Kidney (tissue), 14 donors: ENCODE data around the gene CHDH. TPM values are rescaled to one million over a fixed set of nuclear protein-coding genes. Genes with fewer than 3 reads are reported as not detected.

Experiments used
- DNase-seq, 5 donors: peaks; one replicate each; pipeline ENCODE4 v3.0.0-alpha.2; 2013 to 2020
- FAIRE-seq: peaks from 2 replicates; lab custom pipeline; 2012; peaks lifted over from hg19 to GRCh38; lab: Jason Lieb, UNC
- H3K27ac ChIP-seq, 2 donors: one replicate each; pipeline ENCODE4 v1.7.0; 2013; ENCODE audit warnings: low read depth in 2 of 2, low read length in 2 of 2, inconsistent platforms in 1 of 2
- H3K27me3 ChIP-seq: one replicate; pipeline ENCODE4 v1.7.1; 2013; ENCODE audit warnings: low read length, inconsistent platforms; ENCODE audit not compliant: control insufficient read depth, insufficient read depth
- H3K36me3 ChIP-seq, 3 donors: one replicate each; pipeline versions ENCODE4 v1.7.0 to v1.7.1; 2013; ENCODE audit warnings: low read length in 3 of 3, control low read depth in 1 of 3, inconsistent platforms in 1 of 3; ENCODE audit not compliant: insufficient read depth in 3 of 3, control insufficient read depth in 2 of 3
- H3K4me1 ChIP-seq, 3 donors: one replicate each; pipeline versions ENCODE4 v1.7.0 to v1.7.1; 2013; ENCODE audit warnings: low read length in 3 of 3, inconsistent platforms in 1 of 3, low read depth in 1 of 3; ENCODE audit not compliant: control insufficient read depth in 2 of 3, insufficient read depth in 2 of 3
- H3K4me3 ChIP-seq, 3 donors: one replicate each; pipeline versions ENCODE4 v1.7.0 to v1.8.1; 2013; ENCODE audit warnings: low read length in 3 of 3, control low read depth in 1 of 3, inconsistent platforms in 1 of 3
- H3K9ac ChIP-seq, 3 donors: one replicate each; pipeline versions ENCODE4 v1.7.0 to v1.7.1; 2013; ENCODE audit warnings: low read length in 3 of 3, control low read depth in 1 of 3, inconsistent platforms in 1 of 3
- H3K9me3 ChIP-seq, 3 donors: one replicate each; pipeline versions ENCODE4 v1.7.0 to v1.7.1; 2013; ENCODE audit warnings: low read length in 3 of 3, control low read depth in 1 of 3, inconsistent platforms in 1 of 3; ENCODE audit not compliant: control insufficient read depth in 2 of 3, insufficient read depth in 1 of 3
- intact Hi-C: fragments of 100-400 bp; cut with DNase I; formaldehyde crosslinking; loops from one replicate; pipeline ENCODE4 v1.11.1; 2022
- polyA plus RNA-seq: library from polyadenylated mRNA; stranded (reverse); fragments of 350-450 nt; fragmentation: Illumina TruSeq; extraction: RNeasy Lipid Tissue Mini Kit (QIAGEN cat#74804); gene quantifications from one replicate; pipeline ENCODE4 v1.2.3, GENCODE V29; 2014; ENCODE audit warnings: low read depth, low replicate concordance; ENCODE audit not compliant: insufficient read depth
- total RNA-seq: library from RNA; stranded (reverse); fragmentation: NEBNext Ultra II Directional; extraction: Animal tissue kit (Norgen Biotek cat#: 25700); gene quantifications from one replicate; pipeline ENCODE4 v1.2.1, GENCODE V29; 2021
- TF ChIP-seq, protein P1 (sequence below): IDR thresholded peaks from 3 replicates; pipeline ENCODE4 v1.5.1; 2012; ENCODE audit warnings: mild to moderate bottlenecking, moderate library complexity, borderline replicate concordance; ENCODE audit not compliant: insufficient read depth; ENCODE audit errors: extremely low read depth
- donor health status: control.
- donor health status: control.
- donor health status: control.
- donor health status: control.
- donor health status: control.
- donor health status: DM: yes; HTN: yes; CAD: no.
- donor health status: Normal renal cell carcinoma (clear cell type).

Gene CHDH
- total and polyA plus RNA-seq, 2 donors from 2014 or later: 26.5 to 33.4 TPM

DNA sequence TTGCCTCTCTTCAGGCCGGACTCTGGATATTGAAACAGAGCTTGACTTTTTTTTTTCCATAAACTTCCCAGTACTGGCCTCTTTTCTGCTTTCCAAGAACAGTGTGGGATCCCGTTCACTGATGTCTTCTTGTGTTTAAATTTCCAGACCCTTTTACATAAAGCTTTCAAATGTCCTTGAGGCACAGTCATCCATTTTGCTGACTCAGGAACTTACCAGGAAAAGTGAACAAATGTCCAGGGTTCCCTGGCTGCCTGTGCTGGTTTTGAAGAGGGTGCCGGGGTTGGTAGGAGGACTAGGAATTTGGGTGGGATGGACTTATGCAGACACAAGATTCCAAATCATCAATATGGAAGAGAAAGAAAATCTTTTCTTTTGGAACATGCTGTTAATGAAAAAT lies 68.1 kb downstream of the CHDH start:
- FAIRE-seq (no peak), DNase-seq (no peak)
- H3K27ac ChIP-seq: no peak overlapping the region
- intact Hi-C loops: no loop called here
- H3K4me3 ChIP-seq: no peak overlapping the region
- TF ChIP-seq, protein P1, sequence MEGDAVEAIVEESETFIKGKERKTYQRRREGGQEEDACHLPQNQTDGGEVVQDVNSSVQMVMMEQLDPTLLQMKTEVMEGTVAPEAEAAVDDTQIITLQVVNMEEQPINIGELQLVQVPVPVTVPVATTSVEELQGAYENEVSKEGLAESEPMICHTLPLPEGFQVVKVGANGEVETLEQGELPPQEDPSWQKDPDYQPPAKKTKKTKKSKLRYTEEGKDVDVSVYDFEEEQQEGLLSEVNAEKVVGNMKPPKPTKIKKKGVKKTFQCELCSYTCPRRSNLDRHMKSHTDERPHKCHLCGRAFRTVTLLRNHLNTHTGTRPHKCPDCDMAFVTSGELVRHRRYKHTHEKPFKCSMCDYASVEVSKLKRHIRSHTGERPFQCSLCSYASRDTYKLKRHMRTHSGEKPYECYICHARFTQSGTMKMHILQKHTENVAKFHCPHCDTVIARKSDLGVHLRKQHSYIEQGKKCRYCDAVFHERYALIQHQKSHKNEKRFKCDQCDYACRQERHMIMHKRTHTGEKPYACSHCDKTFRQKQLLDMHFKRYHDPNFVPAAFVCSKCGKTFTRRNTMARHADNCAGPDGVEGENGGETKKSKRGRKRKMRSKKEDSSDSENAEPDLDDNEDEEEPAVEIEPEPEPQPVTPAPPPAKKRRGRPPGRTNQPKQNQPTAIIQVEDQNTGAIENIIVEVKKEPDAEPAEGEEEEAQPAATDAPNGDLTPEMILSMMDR: no peak
- H3K27me3 ChIP-seq: no peaks in the 10 kb centered on the region
- no peak overlapping the region for H3K9ac ChIP-seq
- no peaks in the 10 kb centered on the region for H3K36me3 ChIP-seq
- no peaks in the 10 kb centered on the region for H3K9me3 ChIP-seq
- no peaks in the 10 kb centered on the region for H3K4me1 ChIP-seq

DNA sequence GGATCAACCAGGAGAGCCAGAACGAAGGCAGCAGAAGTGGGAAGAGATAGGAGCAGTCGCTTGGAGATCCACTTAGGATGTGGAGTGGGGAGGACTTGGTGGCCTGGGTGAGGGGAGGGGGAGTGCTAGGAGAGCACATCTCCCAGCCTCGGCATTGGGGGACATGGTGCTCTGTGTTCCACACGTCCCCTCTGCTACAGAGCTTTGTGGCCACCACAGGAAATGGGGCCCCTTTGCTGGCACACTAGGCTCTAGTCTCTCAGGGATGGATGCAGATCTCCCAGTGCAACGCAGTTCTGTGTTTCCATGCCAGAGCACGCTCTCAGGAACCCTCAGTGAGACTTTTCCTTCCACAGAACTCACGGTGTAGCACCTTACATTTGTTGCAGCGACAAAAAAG lies 68.8 kb downstream of the CHDH start:
- Histone ChIP-seq H3K9me3 (no peaks in the 10 kb centered on the region), H3K4me3 (no peak overlapping the region), H3K4me1 (no peaks in the 10 kb centered on the region), H3K27ac (no peak overlapping the region), H3K36me3 (no peaks in the 10 kb centered on the region), H3K9ac (no peak overlapping the region), H3K27me3 (no peaks in the 10 kb centered on the region)
- DNase-seq (no peak), FAIRE-seq (no peak)
- TF ChIP-seq, protein P1: no peak
- intact Hi-C loops: no loop called here

DNA sequence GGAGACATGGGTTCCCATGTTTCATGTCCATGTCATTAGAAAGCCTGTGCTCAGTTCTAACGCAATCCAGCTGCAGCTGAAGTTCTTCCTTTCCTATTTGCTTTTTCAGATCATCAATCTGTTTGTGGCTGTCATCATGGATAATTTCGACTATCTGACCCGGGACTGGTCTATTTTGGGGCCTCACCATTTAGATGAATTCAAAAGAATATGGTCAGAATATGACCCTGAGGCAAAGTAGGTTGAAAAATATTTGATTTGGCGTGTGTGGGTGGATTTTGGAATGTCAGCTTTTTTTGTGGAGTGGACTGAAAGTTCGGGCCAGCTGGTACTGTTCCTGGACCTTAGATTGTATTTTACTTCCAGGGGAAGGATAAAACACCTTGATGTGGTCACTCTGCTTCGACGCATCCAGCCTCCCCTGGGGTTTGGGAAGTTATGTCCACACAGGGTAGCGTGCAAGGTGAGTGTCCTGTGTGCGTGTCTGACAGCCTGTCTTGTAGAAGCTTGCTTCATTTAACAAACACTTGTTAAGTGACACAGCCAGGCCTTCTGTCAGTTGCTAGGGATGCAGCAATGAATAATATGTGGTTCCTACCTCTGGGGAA lies 69.6 kb downstream of the CHDH start:
- Histone ChIP-seq H3K9ac (no peak overlapping the region), H3K4me1 (no peaks in the 10 kb centered on the region), H3K4me3 (no peak overlapping the region), H3K27ac (no peak overlapping the region), H3K27me3 (no peaks in the 10 kb centered on the region), H3K9me3 (no peaks in the 10 kb centered on the region), H3K36me3 (no peaks in the 10 kb centered on the region)
- peak in 2 of 5 donors; percentile 17 to 30 for DNase-seq
- intact Hi-C loops: no loop called here
- TF ChIP-seq, protein P1: no peak
- FAIRE-seq: no peak

DNA sequence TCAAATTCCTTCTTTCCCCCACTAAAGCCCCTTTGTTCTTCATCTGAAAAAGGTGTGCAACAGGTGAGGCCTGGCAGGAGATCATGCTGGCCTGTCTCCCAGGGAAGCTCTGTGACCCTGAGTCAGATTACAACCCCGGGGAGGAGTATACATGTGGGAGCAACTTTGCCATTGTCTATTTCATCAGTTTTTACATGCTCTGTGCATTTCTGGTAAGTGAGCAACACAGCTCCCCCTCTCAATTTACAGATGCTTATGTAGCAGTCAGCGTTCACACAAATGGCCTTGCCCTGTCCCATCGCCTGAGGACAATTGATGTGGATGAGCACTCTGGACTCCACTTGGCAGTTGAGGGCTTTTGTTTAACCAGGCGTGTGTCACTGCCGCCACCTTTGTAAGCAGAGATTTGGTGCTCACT lies 70.4 kb downstream of the CHDH start:
- no peak overlapping the region for H3K27ac ChIP-seq
- FAIRE-seq: no peak
- no peak overlapping the region for H3K4me3 ChIP-seq

More for the DNA sequence above, 70.4 kb downstream of the CHDH start:
- TF ChIP-seq, protein P1: no peak
- H3K36me3 ChIP-seq: no peaks in the 10 kb centered on the region
- H3K9me3 ChIP-seq: no peaks in the 10 kb centered on the region
- intact Hi-C loops: no loop called here
- H3K4me1 ChIP-seq: no peaks in the 10 kb centered on the region
- no peaks in the 10 kb centered on the region for H3K27me3 ChIP-seq
- peak in 3 of 5 donors; percentile 16 to 51 (median 30) for DNase-seq
- H3K9ac ChIP-seq: no peak overlapping the region
